Measurements from ENCODE around the gene KSR2. TPM values are rescaled to one million over a fixed set of nuclear protein-coding genes. Genes with fewer than 3 reads are reported as not detected.

The KSR2 gene
- total RNA-seq, 1 donor from 2014 or later = 0.69 TPM

DNA sequence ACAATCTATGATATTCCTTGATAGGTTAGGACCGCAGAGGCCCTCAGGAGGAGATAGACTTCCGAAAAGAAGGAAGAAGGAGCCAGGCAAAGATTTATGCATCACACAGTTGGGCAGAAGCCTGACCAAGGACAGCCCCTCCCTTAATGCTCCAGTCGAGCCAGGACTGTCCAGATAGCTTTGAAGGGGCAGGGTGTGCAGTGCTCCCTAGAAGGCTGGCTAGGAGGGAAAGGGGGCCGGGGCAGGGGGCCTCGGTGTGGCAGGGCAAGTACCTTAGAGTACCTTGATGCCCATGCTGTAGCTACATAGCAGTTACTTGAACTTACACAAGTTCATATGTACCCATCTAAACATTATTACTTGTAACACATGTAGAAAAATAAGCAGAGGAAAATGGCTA is 512.7 kb downstream of the KSR2 start:
- peaks cover 6% of the 10 kb centered on the region for H3K4me1 Mint-ChIP-seq
- no peaks in the 10 kb centered on the region for H3K9me3 Mint-ChIP-seq
- H3K4me3 Mint-ChIP-seq = no peak overlapping the region
- DNase-seq (ENCODE audit: low spot score in 2 of 2, unreplicated experiment in 2 of 2) = no peak
- no peak overlapping the region for H3K27ac Mint-ChIP-seq
- H3K27me3 Mint-ChIP-seq (ENCODE audit: low read depth) = peaks cover 14% of the 10 kb centered on the region
- no peaks in the 10 kb centered on the region for H3K36me3 Mint-ChIP-seq
- TF ChIP-seq, protein P1, sequence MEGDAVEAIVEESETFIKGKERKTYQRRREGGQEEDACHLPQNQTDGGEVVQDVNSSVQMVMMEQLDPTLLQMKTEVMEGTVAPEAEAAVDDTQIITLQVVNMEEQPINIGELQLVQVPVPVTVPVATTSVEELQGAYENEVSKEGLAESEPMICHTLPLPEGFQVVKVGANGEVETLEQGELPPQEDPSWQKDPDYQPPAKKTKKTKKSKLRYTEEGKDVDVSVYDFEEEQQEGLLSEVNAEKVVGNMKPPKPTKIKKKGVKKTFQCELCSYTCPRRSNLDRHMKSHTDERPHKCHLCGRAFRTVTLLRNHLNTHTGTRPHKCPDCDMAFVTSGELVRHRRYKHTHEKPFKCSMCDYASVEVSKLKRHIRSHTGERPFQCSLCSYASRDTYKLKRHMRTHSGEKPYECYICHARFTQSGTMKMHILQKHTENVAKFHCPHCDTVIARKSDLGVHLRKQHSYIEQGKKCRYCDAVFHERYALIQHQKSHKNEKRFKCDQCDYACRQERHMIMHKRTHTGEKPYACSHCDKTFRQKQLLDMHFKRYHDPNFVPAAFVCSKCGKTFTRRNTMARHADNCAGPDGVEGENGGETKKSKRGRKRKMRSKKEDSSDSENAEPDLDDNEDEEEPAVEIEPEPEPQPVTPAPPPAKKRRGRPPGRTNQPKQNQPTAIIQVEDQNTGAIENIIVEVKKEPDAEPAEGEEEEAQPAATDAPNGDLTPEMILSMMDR (IDR thresholded peaks at IDR 0.05; ENCODE audit: unreplicated experiment) = no peak

DNA sequence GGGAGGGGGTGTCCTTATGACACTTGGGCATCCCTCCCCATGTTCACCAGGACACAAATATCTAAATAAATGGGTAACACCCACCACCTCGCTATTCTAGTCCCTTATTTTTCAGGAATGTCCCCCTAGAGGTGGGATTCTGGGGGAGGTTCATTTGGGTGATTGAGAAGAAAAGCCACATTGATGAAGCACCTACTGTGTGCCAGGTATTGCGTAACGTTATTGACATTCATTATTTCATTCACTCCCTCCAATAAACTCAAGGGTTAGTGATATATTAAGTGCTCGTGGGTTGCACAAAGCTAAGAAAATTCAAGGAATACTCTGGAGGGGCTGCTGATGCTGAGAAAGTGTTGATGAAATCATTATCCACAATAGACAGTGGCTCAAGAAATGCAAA is 514.8 kb downstream of the KSR2 start:
- Mint-ChIP-seq H3K27me3 (ENCODE audit: low read depth) (peaks cover 28% of the 10 kb centered on the region), H3K9me3 (no peaks in the 10 kb centered on the region), H3K4me3 (no peak overlapping the region), H3K4me1 (peaks cover 6% of the 10 kb centered on the region), H3K36me3 (no peaks in the 10 kb centered on the region), H3K27ac (no peak overlapping the region)
- TF ChIP-seq, protein P1 (IDR thresholded peaks at IDR 0.05; ENCODE audit: unreplicated experiment) = no peak
- no peak for DNase-seq (ENCODE audit: low spot score in 2 of 2, unreplicated experiment in 2 of 2)

DNA sequence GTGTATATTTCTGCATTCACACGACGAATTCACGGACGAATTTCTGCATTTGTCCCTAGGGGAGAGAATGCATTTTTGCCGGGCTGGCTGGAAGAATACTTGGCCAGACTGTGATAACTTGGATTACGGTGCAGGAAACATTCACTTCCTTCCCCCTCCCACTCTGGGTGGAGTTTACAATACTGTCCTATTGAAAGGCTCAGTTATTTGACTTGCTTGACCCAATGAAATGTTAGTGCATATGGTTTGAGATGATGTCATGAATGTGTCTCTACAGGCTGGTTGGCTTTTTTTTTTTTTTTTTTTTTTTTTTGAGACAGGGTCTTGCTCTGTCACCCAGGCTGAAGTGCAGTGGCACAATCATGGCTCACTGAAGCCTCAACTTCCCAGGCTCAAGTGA is 516.7 kb downstream of the KSR2 start:
- Mint-ChIP-seq H3K4me3 (no peak overlapping the region), H3K27ac (no peak overlapping the region)
- TF ChIP-seq, protein P1 (IDR thresholded peaks at IDR 0.05; ENCODE audit: unreplicated experiment) = no peak

DNA sequence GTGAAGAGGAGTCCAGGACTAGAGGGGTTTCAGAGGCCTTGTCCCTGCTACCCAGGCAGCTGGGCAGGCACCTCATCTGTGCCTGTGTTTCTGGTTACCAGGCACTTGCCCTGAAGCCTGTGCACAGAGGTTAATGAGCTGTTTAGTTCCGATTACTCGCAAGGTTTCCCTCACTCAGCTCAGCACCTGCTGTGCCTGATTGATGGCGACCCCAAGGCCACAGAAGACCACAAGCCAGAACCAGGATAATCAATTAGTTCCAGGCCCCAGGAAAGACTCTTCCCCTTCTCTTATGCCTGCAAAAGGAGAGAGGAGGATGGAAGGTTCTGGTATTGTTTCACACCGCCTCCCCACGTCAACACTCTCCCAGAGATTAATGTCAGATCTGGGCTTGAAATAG is 518.6 kb downstream of the KSR2 start:
- no peak overlapping the region for H3K27ac Mint-ChIP-seq

More for the DNA sequence above, 516.7 kb downstream of the KSR2 start:
- Mint-ChIP-seq H3K36me3 (no peaks in the 10 kb centered on the region), H3K4me1 (no peaks in the 10 kb centered on the region), H3K9me3 (no peaks in the 10 kb centered on the region), H3K27me3 (ENCODE audit: low read depth) (peaks cover 37% of the 10 kb centered on the region)
- DNase-seq (ENCODE audit: low spot score in 2 of 2, unreplicated experiment in 2 of 2) = no peak

DNA sequence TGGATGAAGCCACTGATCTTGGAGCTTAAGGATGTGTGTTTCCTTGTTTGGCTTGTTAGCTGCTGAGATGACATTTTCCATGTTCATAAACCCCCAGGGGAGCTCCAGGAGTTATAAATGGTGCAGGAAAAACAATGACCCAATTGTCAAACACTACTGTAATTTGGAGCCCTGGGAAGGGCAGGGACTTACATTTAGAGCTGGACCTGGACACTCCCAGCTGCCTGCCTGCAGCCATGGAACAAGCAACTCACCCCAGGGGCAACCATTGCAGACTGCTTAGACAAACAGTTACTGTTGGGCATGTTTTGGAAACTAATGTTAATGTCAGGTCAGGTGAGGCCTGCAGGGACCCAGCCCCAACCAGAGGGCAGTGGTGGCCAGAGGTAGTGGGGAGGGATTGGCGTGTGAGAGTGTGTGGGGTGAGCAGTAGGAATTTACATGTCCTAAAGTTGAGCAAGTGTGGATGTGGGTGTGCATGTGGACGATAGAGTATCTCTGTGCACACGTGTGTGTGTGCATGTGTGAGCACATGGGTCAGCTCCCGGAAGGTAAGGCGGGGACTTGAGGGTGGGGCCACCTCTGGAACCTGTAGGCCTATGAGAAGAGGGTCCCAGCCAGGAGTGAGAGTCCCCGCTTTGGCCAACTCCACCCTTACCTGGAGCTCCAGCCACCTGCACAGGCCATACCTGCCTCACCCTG is 521.0 kb downstream of the KSR2 start:
- no peak overlapping the region for H3K27ac Mint-ChIP-seq
- TF ChIP-seq, protein P1 (IDR thresholded peaks at IDR 0.05; ENCODE audit: unreplicated experiment) = no peak
- H3K36me3 Mint-ChIP-seq = no peaks in the 10 kb centered on the region
- H3K27me3 Mint-ChIP-seq (ENCODE audit: low read depth) = peaks cover 48% of the 10 kb centered on the region
- no peaks in the 10 kb centered on the region for H3K4me1 Mint-ChIP-seq
- no peaks in the 10 kb centered on the region for H3K9me3 Mint-ChIP-seq
- no peak overlapping the region for H3K4me3 Mint-ChIP-seq
- DNase-seq (ENCODE audit: low spot score in 2 of 2, unreplicated experiment in 2 of 2) = no peak

More for the DNA sequence above, 518.6 kb downstream of the KSR2 start:
- H3K27me3 Mint-ChIP-seq (ENCODE audit: low read depth) = peaks cover 36% of the 10 kb centered on the region
- H3K9me3 Mint-ChIP-seq = no peaks in the 10 kb centered on the region
- H3K4me3 Mint-ChIP-seq = no peak overlapping the region
- H3K4me1 Mint-ChIP-seq = no peaks in the 10 kb centered on the region
- no peak for DNase-seq (ENCODE audit: low spot score in 2 of 2, unreplicated experiment in 2 of 2)
- no peaks in the 10 kb centered on the region for H3K36me3 Mint-ChIP-seq
- TF ChIP-seq, protein P1 (IDR thresholded peaks at IDR 0.05; ENCODE audit: unreplicated experiment) = no peak
